Peyer's patch (tissue), 4 donors: ENCODE results near the gene KCNN4. TPM values are rescaled to one million over a fixed set of nuclear protein-coding genes. Genes with fewer than 3 reads are reported as not detected.
A peak's percentile ranks its signal among the peaks of the same experiment; 100 is the strongest.

Source experiments
- DNase-seq, 3 donors: peaks; one replicate each; pipeline ENCODE4 v3.0.0-alpha.2; 2017 to 2019
- H3K27ac ChIP-seq, 4 donors: fragments of 200-600 bp; sonication (generic); one replicate each; pipeline ENCODE4 v1.5.1; 2016 to 2019
- H3K27me3 ChIP-seq, 2 donors: fragments of 200-600 bp; sonication (generic); one replicate each; pipeline ENCODE4 v1.5.1; 2019
- H3K36me3 ChIP-seq, 3 donors: fragments of 200-600 bp; sonication (generic); one replicate each; pipeline ENCODE4 v1.5.1; 2016 to 2019
- H3K4me1 ChIP-seq, 4 donors: fragments of 200-600 bp; sonication (generic); one replicate each; pipeline ENCODE4 v1.5.1; 2016 to 2019
- H3K4me3 ChIP-seq, 4 donors: fragments of 200-600 bp; sonication (generic); 1 replicate in 3 of 4; 2 replicates in 1 of 4; pipeline ENCODE4 v1.5.1; 2016 to 2019; ENCODE audit warnings: mild to moderate bottlenecking in 1 of 4
- H3K9me3 ChIP-seq, 4 donors: fragments of 200-600 bp; sonication (generic); one replicate each; pipeline ENCODE4 v1.5.1; 2016 to 2019; ENCODE audit warnings: mild to moderate bottlenecking in 1 of 4
- CTCF ChIP-seq, 6 experiments: fragments of 450-650 bp in 4 of 6; fragments of 200-600 bp in 2 of 6; sonication (generic) in 1 of 6; IDR thresholded peaks; one replicate each; pipeline ENCODE4 v1.5.1; 2017 to 2019; ENCODE audit warnings: antibody characterized with exemption in 6 of 6, mild to moderate bottlenecking in 3 of 6, moderate library complexity in 1 of 6
- POLR2A ChIP-seq, 2 donors: fragments of 450-650 bp; IDR thresholded peaks; one replicate each; pipeline ENCODE4 v1.5.1; 2017; ENCODE audit warnings: antibody characterized with exemption in 2 of 2, mild to moderate bottlenecking in 2 of 2, moderate library complexity in 2 of 2
- total RNA-seq, 4 donors: library from RNA; depleted of rRNA; stranded (reverse); fragments of >200 nt; gene quantifications; one replicate each; pipeline ENCODE4 v1.1.0, GENCODE V29; 2016

The KCNN4 gene
- total RNA-seq, 4 donors from 2014 or later: 5.1 to 54.5 (median 33.1) TPM

GRCh38 chr19:43748205-43748594 lies 32.6 kb downstream of the KCNN4 start:
- Histone ChIP-seq H3K4me3 (no peak overlapping the region), H3K9me3 (no peaks in the 10 kb centered on the region), H3K27ac (peak overlapping the region in 1 of 4 donors; percentile 42), H3K4me1 (peaks cover 2 to 12% (median 8%) of the 10 kb centered on the region in 4 donors), H3K27me3 (no peaks in the 10 kb centered on the region), H3K36me3 (peaks cover 0 to 57% (median 0%) of the 10 kb centered on the region in 3 donors)
- no peak for TF ChIP-seq CTCF (IDR thresholded peaks at IDR 0.05)
- TF ChIP-seq POLR2A (IDR thresholded peaks at IDR 0.05): no peak
- no peak for DNase-seq

GRCh38 chr19:43747557-43748204 lies 33.1 kb downstream of the KCNN4 start:
- Histone ChIP-seq H3K27me3 (no peaks in the 10 kb centered on the region), H3K4me3 (no peak overlapping the region), H3K36me3 (peaks cover 0 to 58% (median 0%) of the 10 kb centered on the region in 3 donors), H3K9me3 (no peaks in the 10 kb centered on the region), H3K4me1 (peaks cover 0 to 7% (median 6%) of the 10 kb centered on the region in 4 donors), H3K27ac (peak overlapping the region in 1 of 4 donors; percentile 42)
- no peak for DNase-seq
- TF ChIP-seq POLR2A (IDR thresholded peaks at IDR 0.05): no peak
- no peak for TF ChIP-seq CTCF (IDR thresholded peaks at IDR 0.05)

GRCh38 chr19:43743059-43743458 lies 37.7 kb downstream of the KCNN4 start:
- H3K27ac ChIP-seq: no peak overlapping the region
- peaks cover 5 to 33% (median 7%) of the 10 kb centered on the region in 4 donors for H3K4me1 ChIP-seq
- no peak overlapping the region for H3K4me3 ChIP-seq
- no peaks in the 10 kb centered on the region for H3K9me3 ChIP-seq
- H3K36me3 ChIP-seq: peaks cover 0 to 73% (median 0%) of the 10 kb centered on the region in 3 donors
- H3K27me3 ChIP-seq: no peaks in the 10 kb centered on the region
- no peak for TF ChIP-seq POLR2A (IDR thresholded peaks at IDR 0.05)
- TF ChIP-seq CTCF (IDR thresholded peaks at IDR 0.05): no peak
- DNase-seq: no peak

DNA sequence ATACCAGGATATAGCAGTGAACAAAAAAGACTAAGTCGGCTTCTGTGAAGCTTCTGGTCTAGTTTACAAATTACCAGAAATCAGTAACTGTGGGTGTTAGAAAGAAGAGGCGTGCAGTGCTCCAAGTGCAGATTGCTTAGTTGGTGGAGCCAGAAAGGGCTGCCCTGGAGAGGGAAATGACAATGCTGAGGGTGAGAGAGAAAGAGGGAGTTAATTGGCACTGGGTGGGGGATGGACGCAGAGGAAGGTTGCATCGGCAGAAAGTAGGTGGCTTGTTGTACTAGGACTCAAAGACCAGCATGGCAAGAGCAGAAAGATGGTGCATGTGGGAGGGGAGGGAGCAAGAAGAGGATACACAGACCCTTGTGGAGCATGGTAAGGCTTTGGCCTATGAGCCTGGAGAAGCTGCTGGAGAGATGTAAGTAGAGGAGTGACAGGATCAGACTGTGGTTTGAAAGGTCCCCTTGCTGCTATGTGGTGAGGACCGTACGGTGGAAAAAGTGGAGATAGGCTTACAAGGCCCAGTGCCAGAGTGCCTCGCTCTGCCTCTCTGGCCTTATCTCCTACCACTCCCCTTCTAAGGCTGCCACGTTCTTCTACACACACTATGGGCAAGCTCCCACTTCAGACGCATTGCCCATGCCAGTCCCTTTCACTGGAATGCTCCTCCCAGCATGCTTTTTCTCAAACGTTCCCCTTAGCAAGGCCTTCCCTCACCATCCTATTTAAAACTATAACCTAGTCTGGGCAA lies 39.5 kb downstream of the KCNN4 start:
- peak overlapping the region in 3 of 4 donors; percentile 72 to 94 (median 90) for H3K27ac ChIP-seq
- no peaks in the 10 kb centered on the region for H3K9me3 ChIP-seq
- no peak overlapping the region for H3K4me3 ChIP-seq
- TF ChIP-seq POLR2A (IDR thresholded peaks at IDR 0.05) (no peak), CTCF (IDR thresholded peaks at IDR 0.05) (no peak)
- H3K36me3 ChIP-seq: peaks cover 0 to 73% (median 0%) of the 10 kb centered on the region in 3 donors
- no peak for DNase-seq
- peaks cover 5 to 33% (median 7%) of the 10 kb centered on the region in 4 donors for H3K4me1 ChIP-seq
- no peaks in the 10 kb centered on the region for H3K27me3 ChIP-seq

DNA sequence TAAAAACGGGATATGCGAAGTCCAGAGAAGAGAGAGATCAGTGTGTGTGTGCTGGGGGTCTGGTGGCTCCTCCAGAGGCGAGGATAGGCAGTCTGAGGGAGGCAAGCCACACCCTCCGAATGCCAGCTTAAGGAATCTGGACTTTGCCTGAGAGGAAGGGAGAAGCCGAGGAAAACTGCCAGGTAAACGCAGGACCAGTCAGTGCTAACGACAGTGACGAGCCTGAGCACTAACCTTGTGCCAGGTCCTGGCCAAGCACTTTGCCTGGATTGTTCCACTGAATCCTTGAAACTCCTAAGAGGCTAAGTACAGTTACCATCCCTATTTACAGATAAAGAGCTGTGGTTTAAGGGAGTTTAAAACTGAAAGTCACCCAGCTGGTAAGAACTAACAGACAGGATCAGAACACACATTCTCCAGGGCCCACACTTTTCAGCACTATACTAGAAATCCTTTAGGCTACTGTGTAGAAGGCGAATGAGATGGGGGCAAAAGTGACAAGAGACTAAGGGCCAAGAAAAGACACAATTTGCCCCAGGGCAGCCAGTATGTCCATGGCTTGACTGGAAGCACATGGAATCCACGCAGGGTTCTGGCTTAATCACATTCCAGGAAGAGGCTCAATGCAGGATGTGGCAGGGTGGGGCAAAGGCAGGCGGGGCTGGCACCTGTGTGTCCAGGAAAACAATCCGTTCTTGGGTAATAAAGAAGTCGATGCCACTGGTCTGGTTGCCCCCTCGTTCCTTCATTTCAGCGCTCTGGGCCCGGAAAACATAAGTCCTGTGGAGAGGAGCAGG lies 41.1 kb downstream of the KCNN4 start:
- H3K36me3 ChIP-seq: peaks cover 0 to 69% (median 0%) of the 10 kb centered on the region in 3 donors
- TF ChIP-seq POLR2A (IDR thresholded peaks at IDR 0.05) (peak; percentile 48 to 89), CTCF (IDR thresholded peaks at IDR 0.05) (peak in 2 of 6 experiments; percentile 12 to 30)
- no peaks in the 10 kb centered on the region for H3K27me3 ChIP-seq
- H3K27ac ChIP-seq: peak overlapping the region in 3 of 4 donors; percentile 72 to 94 (median 90)
- H3K4me3 ChIP-seq: no peak overlapping the region
- no peaks in the 10 kb centered on the region for H3K9me3 ChIP-seq
- peak in 2 of 3 donors; percentile 84 to 85 for DNase-seq
- H3K4me1 ChIP-seq: peaks cover 0 to 26% (median 4%) of the 10 kb centered on the region in 4 donors
